Measurements from ENCODE around the gene ITPKC.

- TF ChIP-seq POLR2A (IDR thresholded peaks at IDR 0.05; ENCODE audit: borderline replicate concordance, extremely low read depth, insufficient read depth, insufficient read length) (no peak), EZH2 (IDR thresholded peaks at IDR 0.05) (no peak), CEBPB (IDR thresholded peaks at IDR 0.05; ENCODE audit: low read depth) (no peak), YY1 (IDR thresholded peaks at IDR 0.05; ENCODE audit: extremely low read depth, insufficient replicate concordance, low read depth, low read length) (no peak), RAD21 (IDR thresholded peaks at IDR 0.05; ENCODE audit: low read depth) (no peak), POLR2AphosphoS5 (IDR thresholded peaks at IDR 0.05; ENCODE audit: low read depth, low read length) (no peak), SP1 (IDR thresholded peaks at IDR 0.05; ENCODE audit: low read depth) (no peak), JUND (IDR thresholded peaks at IDR 0.05) (no peak), SRF (IDR thresholded peaks at IDR 0.05; ENCODE audit: low read depth) (no peak)
- TF ChIP-seq, protein P1, sequence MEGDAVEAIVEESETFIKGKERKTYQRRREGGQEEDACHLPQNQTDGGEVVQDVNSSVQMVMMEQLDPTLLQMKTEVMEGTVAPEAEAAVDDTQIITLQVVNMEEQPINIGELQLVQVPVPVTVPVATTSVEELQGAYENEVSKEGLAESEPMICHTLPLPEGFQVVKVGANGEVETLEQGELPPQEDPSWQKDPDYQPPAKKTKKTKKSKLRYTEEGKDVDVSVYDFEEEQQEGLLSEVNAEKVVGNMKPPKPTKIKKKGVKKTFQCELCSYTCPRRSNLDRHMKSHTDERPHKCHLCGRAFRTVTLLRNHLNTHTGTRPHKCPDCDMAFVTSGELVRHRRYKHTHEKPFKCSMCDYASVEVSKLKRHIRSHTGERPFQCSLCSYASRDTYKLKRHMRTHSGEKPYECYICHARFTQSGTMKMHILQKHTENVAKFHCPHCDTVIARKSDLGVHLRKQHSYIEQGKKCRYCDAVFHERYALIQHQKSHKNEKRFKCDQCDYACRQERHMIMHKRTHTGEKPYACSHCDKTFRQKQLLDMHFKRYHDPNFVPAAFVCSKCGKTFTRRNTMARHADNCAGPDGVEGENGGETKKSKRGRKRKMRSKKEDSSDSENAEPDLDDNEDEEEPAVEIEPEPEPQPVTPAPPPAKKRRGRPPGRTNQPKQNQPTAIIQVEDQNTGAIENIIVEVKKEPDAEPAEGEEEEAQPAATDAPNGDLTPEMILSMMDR (IDR thresholded peaks at IDR 0.05 in 2 of 3, conservative IDR thresholded peaks at IDR 0.05 in 1 of 3; ENCODE audit: borderline replicate concordance in 1 of 3, insufficient read depth in 1 of 3, low read depth in 2 of 3, low read length in 2 of 3): no peak
- TF ChIP-seq, protein P2, sequence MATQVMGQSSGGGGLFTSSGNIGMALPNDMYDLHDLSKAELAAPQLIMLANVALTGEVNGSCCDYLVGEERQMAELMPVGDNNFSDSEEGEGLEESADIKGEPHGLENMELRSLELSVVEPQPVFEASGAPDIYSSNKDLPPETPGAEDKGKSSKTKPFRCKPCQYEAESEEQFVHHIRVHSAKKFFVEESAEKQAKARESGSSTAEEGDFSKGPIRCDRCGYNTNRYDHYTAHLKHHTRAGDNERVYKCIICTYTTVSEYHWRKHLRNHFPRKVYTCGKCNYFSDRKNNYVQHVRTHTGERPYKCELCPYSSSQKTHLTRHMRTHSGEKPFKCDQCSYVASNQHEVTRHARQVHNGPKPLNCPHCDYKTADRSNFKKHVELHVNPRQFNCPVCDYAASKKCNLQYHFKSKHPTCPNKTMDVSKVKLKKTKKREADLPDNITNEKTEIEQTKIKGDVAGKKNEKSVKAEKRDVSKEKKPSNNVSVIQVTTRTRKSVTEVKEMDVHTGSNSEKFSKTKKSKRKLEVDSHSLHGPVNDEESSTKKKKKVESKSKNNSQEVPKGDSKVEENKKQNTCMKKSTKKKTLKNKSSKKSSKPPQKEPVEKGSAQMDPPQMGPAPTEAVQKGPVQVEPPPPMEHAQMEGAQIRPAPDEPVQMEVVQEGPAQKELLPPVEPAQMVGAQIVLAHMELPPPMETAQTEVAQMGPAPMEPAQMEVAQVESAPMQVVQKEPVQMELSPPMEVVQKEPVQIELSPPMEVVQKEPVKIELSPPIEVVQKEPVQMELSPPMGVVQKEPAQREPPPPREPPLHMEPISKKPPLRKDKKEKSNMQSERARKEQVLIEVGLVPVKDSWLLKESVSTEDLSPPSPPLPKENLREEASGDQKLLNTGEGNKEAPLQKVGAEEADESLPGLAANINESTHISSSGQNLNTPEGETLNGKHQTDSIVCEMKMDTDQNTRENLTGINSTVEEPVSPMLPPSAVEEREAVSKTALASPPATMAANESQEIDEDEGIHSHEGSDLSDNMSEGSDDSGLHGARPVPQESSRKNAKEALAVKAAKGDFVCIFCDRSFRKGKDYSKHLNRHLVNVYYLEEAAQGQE (IDR thresholded peaks at IDR 0.05; ENCODE audit: low read depth): no peak
Measured at GRCh38 chr19:40713939-40714338, 3.0 kb upstream of the ITPKC start.
